HG03520 (cell line): Measurements from ENCODE around the gene SLC27A4.

Experiments
- ATAC-seq: cut with Tn5 transposase; IDR thresholded peaks from one replicate; pipeline ENCODE4 v1.9.1; 2021; ENCODE audit warnings: mild to moderate bottlenecking, moderate library complexity; ENCODE audit not compliant: unreplicated experiment

The SLC27A4 gene

DNA sequence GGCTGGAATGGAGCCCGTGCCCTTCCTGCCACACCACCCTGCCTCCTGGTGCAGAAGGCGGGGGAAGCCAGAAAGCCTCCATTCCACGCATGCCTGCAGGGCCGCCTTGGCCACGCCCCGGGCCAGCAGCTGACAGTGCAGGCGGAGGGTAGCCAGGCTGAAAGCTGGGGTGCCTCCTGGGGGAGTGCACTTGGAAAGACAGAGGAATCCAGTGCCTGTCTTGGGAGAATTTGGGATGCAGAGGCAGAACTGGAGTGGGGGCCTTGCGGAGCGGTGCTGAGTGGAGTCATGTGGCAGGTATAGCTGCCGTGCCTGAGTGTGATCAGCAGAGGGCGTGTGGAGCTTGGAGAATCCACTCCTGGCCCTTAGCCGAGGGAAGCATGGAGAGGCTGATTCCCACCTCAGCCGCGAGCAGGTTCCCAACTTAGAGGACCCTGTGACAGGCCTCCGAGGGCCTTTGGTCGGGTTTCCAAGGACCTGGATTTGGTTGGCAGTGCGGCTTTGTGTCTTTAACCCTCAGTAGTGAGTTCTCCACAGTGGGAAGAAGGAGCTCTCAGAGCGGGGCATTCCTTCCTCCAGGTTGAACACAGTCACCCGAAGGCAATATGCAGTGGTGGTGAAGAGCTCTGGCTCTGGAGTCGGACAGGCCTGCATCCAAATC, 21.8 kb downstream of the SLC27A4 start:
- ATAC-seq, result no peak

DNA sequence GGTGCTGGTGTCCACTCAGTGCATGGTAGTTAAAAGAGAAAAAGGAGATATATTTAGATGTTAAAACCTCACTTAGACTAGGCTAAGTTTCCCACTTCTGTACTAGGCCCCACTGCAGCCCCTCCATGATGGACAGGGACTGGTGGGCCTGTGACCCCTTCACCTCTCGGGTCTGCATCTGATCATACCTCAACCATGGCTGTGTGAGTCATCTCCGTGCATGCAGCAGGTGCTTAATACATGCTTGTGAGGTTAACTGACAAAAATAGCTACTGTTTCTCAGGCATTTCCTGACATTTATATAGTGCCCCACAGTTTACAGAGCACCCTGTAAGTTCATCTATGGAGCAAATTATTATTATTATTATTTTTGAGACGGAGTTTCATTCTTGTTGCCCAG, 22.4 kb downstream of the SLC27A4 start:
- ATAC-seq, result no peak

DNA sequence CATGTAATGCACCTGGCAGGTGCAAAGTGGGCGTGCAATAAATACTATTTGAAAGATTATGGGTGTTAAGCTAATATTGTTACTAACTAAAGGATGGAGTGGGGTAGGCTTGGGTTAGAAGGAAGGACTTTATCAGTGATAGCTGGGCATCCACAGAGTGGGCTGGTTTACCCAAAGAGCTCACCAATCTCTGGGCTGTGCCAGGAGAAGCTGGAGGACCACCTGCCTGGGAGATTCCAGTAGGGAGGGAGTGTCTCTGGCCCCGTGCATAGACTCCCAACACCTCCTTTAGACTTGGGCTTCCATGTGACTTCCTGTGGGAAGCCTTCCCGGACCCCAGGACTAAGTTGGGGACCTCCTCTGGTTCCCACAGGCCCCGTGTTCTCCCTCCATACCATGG, 25.2 kb downstream of the SLC27A4 start:
- no peak for ATAC-seq

DNA sequence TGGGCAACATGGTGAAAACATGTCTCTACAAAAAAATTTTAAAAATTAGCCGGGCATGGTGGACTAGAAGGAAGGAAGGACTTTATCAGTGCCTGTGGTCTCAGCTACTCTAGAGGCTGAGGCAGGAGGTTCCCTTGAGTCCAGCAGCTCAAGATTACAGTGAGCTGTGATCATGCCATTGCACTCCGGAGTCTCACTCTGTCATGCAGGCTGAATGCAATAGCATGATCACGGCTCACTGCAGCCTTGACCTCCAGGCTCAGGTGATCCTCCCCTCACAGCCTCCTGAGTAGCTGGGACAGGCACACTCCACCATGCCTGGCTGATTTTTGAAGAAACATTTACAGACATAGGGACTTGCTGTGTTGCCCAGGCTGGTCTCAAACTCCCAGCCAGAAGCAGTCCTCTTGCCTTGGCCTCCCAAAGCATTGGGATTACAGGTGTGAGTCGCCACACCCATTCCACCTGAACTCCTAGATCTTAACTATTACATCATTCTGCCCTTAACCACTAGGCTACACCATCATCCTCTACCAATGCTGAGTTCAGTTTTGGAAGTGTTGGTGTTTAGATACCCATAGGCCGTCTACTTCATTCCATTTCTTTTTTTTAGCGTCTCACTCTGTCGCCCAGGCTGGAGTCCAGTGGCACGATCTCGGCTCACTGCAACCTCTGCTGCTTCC, 28.8 kb downstream of the SLC27A4 start:
- no peak for ATAC-seq

DNA sequence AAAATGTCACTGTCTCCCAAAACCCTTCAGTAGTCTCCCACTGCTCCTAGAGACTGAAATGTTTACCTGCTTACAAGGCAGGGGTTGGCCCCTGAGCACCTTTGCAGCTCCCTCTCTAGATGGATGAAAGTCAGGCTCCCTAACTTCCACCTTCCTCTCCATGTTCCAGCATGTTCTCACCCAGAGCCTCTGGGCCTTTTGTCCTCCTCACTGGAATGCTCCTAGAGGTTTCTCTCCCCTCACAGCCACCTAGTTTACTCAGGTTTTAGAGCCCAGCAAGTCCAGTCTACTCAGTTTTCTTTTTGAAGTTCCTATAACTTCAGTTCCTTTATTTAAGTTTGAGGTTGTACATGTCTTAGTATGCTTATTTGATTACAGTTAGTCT, 30.0 kb downstream of the SLC27A4 start:
- no peak for ATAC-seq

DNA sequence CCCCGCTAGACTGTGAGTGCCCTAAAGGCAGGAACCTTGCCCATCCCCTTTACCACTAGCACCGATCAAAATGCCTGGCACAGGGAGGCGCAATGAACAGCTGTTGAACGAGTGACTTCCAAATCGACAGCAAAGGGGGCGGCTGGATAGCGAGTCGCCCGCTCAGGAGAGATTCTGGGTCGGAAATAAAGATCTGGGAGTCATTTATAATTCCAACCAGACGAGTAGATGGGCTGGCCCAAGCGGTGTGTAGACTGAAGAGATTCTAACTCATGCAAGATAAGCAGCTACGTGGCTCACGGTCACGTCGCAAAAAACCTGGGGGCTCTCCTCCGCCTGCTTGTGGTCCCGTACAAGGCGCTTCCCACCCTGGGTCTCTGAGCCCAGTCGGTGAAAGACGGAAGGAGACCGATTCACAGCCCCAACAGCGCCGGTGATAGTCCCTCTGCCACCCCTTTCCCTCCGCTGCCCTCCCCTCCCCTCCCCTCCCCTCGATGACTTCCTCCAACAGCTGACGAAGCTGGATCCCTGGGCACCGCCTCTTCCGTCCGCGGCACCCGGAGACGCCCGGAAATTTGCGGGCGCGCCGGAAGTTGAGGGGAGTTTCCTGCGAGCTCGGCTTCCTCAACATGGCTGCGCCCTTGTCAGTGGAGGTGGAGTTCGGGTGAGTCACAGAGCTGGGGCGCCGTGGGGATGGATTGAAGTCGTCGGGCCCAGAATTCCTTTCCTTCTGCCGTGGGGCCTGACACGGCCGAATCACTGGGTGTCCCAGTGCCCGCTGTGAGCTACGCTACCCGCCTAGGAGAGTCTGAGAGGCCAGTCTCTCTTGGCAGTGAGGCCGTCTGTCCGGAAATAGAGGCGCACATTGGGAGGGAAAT, 30.7 kb downstream of the SLC27A4 start, which contains the start of gene URM1:
Gene URM1, plus strand, starts transcription at position 623 of the 878 bp plus-strand sequence. Its CDS starts 7 bp downstream, at position 630.
- peak; percentile 84 for ATAC-seq

DNA sequence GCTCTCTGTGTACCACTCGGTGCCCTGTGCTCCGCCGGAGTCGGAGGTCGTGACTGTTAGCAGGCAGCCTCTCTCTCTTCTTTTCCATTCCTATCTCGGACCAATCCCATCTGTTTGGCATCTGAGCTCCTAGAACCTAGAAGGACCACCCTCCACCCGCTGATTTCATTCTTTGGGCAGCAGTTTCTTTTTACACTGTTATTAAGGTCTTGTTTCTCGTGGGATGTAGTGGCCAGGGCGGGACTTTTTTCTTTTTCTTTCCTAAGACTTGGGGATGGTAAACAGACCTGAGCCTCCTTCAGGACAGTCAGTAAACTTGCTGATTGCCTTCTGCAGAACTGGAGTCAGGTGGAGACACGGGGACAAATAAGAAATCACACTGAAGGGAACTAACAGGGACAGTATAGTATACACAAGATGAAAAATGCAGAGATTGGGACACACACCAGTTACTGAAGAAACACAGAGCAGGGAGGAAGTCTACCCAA, 31.3 kb downstream of the SLC27A4 start:
- ATAC-seq, result no peak

DNA sequence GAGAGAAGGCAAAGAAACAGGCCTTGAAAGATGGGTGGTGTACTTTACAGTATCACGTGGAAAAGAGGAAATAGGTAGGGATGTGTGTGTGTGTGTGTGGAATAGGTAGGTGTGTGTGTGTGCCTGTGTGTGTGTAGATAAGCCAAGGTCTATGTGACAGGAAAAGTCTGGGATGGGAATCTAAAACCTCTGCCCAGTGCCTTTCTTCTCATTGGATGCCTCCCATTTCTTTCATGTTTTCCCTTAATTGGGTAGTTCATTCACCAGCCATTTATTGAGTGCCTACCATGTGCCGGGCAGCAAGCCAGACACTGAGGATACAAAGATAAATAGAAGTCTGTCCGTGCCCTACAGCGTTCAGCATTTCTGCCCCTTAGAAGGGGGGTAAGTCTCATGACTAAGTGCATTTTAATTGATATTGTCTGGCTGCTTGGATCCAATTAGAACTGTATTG, 31.9 kb downstream of the SLC27A4 start:
- no peak for ATAC-seq

DNA sequence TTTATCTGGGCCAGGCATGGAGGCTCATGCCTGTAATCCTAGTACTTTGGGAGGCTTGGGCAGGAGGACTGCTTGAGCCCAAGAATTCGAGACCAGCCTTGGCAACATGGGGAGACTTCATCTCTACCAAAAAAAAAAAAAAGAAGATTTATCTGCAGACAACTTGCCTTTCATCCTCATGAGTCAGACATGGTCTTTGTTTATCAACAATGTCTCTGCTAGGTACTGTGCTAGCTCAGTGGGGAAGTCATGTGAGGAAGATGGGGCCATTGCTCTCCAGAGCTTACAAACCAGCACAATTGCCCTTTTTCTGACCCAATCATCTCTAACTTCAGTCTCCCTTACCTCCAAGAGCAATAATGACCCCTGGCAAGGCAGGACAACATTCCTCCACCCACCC, 32.5 kb downstream of the SLC27A4 start:
- ATAC-seq, result no peak

DNA sequence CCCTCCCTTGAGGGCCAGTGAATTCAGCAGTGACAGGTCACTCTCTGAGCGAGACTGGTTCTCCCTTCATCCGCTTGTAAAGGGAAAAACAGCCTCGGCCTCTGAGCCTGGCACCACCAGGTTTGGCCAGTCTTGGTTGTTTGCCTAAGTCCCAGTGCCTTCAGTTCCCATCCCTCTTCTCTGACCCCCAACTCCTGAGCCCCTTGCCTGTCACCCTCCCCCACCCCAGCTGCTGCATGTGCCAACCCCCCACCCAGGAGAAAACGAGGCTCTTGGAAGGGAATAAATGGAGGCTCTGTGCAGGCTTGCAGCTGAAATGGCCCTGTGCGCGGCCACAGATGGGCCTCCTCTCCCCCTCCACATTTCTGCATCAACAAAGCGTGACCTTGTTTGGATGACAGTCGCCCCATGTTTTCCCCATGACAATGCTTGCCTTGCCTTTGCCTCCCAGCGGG, 33.9 kb downstream of the SLC27A4 start:
- ATAC-seq, result no peak

DNA sequence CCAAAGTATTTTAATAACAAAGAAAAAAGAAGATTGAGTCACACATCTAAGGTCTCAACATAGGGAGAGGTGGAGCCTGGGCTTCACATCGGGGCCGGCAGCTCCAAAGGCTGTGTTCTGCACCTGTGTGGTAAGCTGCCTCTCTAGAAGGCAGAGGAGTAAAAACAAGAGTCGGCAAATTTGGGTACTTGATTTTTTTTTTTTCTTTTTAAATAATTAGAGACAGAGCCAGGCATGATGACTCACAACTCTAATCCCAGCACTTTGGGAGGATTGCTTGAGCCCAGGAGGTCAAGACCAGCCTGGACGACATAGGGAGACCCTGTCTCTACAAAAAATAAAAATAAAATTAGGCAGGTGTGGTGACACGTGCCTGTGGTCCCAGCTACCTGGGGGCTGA, 35.5 kb downstream of the SLC27A4 start:
- ATAC-seq, result no peak

DNA sequence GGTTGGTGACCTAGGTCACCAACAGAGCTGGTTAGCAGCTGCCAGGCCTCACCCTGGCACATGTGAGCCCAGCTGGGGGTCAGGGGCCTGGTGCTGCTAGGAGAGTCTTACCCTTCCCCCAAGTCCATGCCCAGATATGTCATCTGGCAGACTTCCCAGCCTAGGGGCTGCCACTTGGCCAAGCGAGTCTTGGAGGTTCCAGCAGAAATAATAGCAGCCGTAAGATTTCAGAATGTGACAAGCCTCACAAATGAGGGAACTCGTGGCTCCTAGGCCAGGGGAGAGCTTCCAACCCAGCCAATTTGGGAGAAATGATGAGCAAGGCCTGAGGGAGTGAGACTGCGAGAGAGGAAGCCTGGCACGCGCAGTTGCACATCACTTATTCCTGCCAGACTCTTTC, 41.9 kb downstream of the SLC27A4 start:
- no peak for ATAC-seq

DNA sequence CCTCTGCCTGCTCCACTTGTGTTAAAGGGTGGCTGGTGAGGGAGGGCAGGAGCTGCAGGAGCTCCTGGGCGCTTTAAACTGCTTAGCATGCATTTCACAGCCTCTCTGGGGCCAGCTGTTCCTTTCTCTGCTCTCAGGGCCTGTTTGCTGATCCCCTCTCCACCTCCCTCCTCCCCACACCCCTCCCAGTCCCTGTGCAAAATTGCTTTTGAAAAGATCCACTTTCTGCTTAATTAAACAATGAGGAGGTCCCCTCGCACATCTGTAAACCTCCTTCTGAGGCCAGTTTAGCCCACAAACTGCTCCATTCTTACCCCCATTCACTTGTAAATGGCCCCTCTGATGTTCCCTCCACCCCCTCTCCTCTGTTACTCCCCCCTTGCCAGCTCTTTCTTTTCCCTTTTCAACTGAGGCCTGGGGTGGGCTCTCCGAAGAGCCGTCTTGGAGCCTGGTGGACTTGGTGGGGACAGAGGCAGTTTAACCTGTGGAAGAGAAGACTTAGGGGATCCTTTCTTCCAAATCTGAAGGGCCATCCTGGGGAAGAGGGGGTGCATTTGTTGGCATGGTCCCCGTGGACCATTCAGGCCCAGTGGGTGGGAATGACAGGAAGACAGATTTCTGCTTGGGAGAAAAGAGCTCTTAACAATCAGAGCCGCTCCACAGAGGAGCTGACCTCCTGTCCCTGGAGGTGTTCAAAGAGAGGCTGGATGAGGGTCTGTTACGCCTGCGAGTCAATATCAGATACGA, 42.9 kb downstream of the SLC27A4 start:
- ATAC-seq, result no peak

DNA sequence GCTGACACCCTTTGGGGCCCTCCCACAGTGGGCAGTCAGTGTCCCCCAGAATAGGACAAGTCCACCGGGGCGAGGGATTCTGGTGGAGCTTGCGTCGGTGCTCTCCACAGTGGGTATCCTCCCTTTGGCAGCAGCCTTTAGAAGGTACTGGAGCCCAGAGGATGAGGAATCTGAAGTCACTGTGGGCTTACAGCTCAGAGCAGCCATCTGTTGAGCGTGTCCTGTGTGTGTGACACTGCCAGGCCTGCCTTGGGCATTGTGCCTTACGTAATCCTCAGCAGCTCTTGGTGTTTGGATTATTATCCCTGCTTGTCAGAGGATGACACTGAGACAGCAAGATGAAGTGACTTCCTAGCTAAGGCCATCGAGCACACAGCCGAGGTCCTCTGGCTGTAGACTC, 43.5 kb downstream of the SLC27A4 start:
- no peak for ATAC-seq

DNA sequence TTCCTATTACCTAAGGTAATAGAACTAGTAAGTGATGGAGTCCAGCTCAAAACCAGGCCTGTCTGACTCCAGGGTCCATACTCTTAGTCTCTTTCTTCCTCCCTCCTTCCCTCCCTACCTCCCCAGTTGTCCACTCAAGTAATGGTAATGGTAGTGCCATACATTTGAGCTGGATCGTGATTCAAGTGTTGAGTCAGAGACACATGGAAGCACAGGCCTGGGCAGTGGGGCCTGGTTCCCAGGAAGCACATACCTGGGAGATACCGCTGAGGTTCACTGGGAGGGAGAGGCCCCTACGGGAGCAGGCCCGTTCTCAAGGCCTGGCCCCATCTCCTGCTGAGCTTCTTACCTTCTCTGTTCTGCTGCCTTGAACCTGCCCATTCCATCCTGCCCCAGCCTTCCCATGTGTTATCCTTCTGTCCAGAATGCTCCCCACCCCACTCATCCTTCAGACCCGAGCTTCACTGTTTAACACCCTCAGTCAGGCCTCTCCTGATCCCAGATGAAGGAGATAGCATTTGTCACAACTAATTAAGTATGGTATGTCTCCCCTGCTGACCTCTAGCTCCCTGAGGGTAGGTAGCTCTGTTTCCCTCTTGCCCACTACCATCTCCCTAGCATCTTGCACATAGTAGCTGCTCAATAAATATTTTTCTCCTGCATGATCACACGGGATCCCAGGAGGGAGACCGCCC, 44.6 kb downstream of the SLC27A4 start:
- no peak for ATAC-seq

DNA sequence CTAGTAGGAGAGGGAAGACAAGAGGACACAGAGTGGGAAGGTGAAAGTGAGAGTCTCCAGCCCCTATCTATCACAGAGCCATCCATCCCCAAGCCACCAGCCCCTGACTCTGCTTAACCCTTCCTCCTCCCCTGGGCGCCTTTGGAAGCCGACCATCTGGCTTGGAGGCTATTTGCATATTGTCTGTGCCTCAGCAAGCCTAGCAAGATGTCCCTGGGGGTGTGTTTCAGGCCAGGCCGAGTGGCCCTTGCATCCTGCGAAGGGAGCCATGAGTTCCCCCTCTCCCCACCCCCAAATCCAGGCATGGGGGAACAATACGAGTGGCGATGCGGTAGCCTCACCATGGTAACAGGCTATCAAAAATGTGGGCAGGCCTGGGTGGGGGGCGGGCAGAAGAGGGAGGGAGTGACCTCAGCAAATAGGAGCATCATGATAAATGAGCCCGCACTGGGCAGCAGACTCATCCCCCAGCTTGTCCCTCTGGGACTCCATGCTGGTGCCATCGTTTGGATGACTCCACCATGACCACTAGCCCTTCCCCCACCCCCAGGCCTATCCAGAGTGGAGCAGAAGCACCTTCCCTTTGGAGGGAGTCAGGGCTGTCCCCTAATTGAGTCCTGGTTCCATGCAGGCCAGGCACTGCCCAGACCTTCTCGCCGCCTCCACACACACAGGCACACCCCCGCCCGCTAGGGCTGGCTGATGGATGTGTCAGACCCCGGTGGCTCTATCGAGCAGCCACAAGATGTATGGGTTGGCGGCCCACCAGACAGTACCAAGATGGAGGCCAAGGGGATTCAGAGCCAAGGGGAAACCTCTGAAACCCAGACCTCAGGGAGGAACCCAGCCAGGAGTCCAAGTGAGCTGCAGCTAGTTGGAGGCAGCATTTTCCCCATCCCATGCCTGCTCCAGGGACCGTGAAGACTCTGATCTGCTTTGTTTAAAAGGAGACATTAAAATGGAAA, 45.5 kb downstream of the SLC27A4 start:
- ATAC-seq, result no peak

DNA sequence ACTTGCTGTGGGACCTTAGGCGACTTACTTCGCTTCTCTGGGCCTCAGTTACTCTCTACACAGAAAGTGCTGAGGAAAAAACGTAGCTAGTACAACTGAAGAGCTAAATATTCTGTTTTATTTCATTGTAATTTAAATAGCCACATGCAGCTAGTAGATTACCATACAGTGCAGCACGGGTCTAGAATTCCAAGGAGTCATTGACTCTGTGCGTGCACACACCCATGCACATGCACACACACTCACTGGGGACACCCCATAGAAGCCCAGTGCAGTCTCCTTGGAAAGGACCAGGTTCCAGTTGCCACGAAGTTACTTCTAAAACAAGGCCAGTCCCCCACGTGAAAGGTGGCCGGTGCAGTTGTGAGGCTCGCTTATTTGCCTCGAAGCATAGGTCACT, 47.8 kb downstream of the SLC27A4 start:
- ATAC-seq, result no peak

DNA sequence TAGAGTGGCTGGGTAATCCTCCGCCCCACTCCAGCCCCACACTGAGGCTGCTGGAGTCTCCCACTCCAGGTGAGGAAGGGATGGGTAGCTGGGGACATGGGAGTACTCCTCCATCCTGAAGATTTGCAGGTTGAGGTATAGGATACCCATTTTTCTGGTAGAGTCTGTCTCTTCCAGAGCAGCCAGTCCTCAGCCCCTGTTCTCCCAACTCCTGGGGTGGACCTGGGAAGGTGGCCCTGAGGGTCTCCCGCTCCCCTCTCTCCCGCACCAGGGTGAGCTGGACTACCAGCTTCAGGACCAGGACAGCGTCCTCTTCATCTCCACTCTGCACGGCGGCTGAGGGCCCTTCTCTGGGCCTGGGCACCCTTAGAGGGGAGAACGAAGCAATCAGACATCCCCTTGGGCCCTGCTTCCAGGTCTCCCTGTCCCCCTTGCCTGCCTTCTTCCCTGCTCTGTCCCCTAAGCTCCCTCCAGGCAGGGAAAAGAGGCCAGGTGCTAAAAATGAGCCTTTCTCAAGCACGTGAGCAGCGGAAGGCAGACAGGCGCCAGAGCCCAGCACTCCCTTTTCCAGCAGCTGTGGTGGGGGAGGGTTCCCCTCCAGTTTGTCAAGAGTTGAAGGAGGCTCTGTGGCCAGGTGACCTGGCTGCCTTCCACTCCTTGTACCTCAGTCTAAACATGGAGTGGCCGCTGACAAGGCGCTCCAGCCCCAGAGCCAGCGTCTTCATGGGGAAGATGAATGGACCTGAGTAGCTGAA, 49.2 kb downstream of the SLC27A4 start:
- ATAC-seq, result no peak
